Right lobe of liver (tissue), 4 donors: Measurements from ENCODE around the gene IZUMO4.

Source experiments
- CTCF ChIP-seq, 4 donors: fragments of 200-600 bp in 3 of 4; fragments of 450-650 bp in 1 of 4; IDR thresholded peaks; one replicate each; pipeline versions ENCODE4 v1.5.1 to v1.8.0; 2016 to 2022; ENCODE audit warnings: antibody characterized with exemption in 4 of 4, mild to moderate bottlenecking in 2 of 4
- POLR2A ChIP-seq: fragments of 450-650 bp; IDR thresholded peaks from one replicate; pipeline ENCODE4 v1.6.1; 2017; ENCODE audit warnings: antibody characterized with exemption, mild to moderate bottlenecking
- donor health status: DM: no; HTN: no; CAD: no.
- donor health status: DM: no; HTN: no; CAD: no.
- donor health status: DM: no; HTN: yes; CAD: no.

- TF ChIP-seq CTCF (IDR thresholded peaks at IDR 0.05) (no peak), POLR2A (no peak)
Observed at GRCh38 chr19:2138061-2138728, 41.5 kb downstream of the IZUMO4 start.
